ENCODE results near the gene ARHGEF37. TPM values are rescaled to one million over a fixed set of nuclear protein-coding genes. Genes with fewer than 3 reads are reported as not detected.

Gene ARHGEF37
- total RNA-seq, 1 donor from 2014 or later = 13.4 TPM

DNA sequence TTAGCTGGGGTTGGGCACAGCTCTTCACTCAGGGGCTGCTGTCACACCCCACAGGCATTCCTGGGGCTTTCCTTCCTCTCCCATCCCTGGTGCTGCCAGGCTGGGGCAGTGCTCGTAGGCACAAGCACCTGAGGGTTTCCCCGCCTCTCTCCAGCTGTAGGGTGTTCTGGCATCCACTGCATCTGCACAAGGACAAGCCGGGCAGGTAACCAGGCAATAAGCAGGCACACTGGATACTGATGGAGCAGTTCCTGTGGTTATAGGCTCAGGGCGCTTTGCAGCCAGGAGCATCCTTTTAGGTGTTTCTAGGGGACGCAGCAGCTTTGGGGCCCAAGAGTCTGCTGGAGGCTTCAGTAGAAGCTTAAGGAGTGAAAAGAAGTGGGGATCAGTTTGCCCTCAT is 56.8 kb downstream of the ARHGEF37 start:
- Histone ChIP-seq H3K27me3 (no peaks in the 10 kb centered on the region), H3K27ac (no peak overlapping the region), H3K9me3 (no peaks in the 10 kb centered on the region), H3K36me3 (no peaks in the 10 kb centered on the region), H3K4me3 (no peak overlapping the region), H3K4me1 (no peaks in the 10 kb centered on the region)
- intact Hi-C loops (cut with DNase I) = loop anchor here (5.0 kb wide), 1 partner anchor 354 kb away; no protein-coding TSS in a partner anchor
- DNase-seq (ENCODE audit: low spot score in 2 of 2) = no peak
- TF ChIP-seq, protein P1, sequence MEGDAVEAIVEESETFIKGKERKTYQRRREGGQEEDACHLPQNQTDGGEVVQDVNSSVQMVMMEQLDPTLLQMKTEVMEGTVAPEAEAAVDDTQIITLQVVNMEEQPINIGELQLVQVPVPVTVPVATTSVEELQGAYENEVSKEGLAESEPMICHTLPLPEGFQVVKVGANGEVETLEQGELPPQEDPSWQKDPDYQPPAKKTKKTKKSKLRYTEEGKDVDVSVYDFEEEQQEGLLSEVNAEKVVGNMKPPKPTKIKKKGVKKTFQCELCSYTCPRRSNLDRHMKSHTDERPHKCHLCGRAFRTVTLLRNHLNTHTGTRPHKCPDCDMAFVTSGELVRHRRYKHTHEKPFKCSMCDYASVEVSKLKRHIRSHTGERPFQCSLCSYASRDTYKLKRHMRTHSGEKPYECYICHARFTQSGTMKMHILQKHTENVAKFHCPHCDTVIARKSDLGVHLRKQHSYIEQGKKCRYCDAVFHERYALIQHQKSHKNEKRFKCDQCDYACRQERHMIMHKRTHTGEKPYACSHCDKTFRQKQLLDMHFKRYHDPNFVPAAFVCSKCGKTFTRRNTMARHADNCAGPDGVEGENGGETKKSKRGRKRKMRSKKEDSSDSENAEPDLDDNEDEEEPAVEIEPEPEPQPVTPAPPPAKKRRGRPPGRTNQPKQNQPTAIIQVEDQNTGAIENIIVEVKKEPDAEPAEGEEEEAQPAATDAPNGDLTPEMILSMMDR (IDR thresholded peaks at IDR 0.05) = no peak

DNA sequence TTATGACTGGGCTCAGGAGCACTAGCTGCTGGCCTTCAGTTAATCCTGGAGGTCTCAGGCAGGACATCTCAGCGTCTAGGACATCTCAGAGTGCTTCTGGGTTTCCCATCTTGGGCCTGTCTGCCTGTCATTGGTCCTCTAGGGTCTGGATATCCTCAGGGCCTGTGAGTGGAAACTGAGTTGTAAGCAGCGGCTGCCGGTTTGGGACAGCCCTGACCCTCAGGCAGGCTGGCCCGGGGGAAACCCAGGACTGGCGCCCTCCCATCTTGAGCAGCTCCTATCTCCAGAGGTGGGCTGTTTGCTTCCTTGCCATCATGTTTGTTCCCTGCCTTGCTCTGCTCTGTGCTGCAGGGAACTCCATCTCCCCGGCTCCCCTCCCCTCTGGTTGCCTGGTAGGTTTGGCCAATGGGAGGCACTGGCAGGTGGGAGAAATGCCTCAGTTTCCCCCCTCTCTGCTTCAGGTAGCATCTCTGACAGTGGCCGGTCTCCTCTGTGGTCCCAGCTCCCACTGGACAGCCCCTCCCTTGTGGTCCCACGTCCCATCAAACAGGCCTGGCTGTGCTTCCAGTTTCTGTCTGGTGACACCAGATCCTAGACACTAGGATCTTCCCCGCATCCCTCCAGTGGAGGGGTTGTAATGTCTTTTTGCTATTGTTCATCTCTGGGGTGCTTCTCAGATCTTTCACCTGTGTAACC is 57.4 kb downstream of the ARHGEF37 start:
- H3K27me3 ChIP-seq = no peaks in the 10 kb centered on the region
- peak in 1 of 2 donors; percentile 54 for DNase-seq (ENCODE audit: low spot score in 2 of 2)
- no peak overlapping the region for H3K27ac ChIP-seq
- no peaks in the 10 kb centered on the region for H3K9me3 ChIP-seq
- H3K4me1 ChIP-seq = no peaks in the 10 kb centered on the region
- no peak overlapping the region for H3K4me3 ChIP-seq
- no peaks in the 10 kb centered on the region for H3K36me3 ChIP-seq
- intact Hi-C loops (cut with DNase I) = loop anchor here (5.0 kb wide), 1 partner anchor 354 kb away; no protein-coding TSS in a partner anchor
- TF ChIP-seq, protein P1 (IDR thresholded peaks at IDR 0.05) = no peak

DNA sequence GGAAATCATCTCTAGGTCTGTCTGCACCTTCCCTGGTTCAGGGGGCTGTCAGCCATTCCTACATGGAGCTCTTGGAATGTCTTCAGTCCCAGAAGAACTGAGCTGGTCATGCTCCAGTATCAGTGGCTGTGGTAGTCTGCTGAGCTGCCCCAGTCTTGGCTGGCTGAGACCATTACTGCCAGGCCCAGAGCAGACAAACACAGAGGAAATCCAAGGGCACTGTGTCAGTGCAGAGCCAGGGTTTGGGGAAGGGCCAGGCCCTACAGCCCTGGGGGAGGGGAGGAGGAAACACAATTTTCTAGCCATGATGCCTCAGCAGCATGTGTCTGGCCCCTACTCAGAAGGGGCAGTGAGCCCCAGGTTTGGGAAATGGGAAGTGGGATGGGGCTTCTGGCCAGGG is 58.4 kb downstream of the ARHGEF37 start:
- TF ChIP-seq, protein P1 (IDR thresholded peaks at IDR 0.05) = no peak
- intact Hi-C loops (cut with DNase I) = loop anchor here (5.0 kb wide), 1 partner anchor 353 kb away; no protein-coding TSS in a partner anchor

DNA sequence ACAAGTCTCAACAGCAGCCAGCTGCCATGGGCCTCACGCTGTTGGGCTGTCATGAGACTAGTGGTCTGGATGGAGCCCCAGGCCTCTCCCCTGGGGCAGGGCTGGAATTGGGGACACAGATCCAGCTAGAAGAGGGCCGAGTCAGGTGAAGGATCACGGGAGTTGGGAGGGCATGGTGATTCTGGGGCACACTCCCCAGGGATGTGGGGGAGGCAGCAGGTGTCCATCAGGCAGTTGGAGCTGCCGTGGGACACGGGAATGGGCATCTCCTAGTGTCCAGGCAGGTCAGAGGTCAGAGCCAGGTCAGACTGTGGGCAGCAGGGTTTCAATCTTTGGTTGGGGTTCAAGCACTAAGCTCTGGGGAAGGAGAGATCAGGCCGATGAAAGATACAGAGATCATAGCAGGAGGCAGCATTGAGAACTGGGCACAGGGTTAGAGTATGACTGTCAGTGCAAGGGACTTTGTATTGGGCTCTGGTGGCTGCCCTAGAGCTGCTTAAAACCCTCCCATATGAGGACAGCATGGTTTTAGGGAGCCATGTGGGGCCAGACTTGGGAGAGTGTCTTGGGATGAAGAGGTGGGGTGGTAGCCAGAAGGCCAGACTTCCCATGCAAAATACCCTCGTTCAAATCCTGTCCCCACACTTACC is 59.2 kb downstream of the ARHGEF37 start:
- no peaks in the 10 kb centered on the region for H3K36me3 ChIP-seq
- TF ChIP-seq, protein P1 (IDR thresholded peaks at IDR 0.05) = no peak
- no peak overlapping the region for H3K27ac ChIP-seq
- H3K27me3 ChIP-seq = no peaks in the 10 kb centered on the region
- intact Hi-C loops (cut with DNase I) = no loop called here
- H3K4me3 ChIP-seq = no peak overlapping the region
- H3K9me3 ChIP-seq = no peaks in the 10 kb centered on the region
- H3K4me1 ChIP-seq = no peaks in the 10 kb centered on the region
- DNase-seq (ENCODE audit: low spot score in 2 of 2) = no peak

More for the DNA sequence above, 58.4 kb downstream of the ARHGEF37 start:
- no peaks in the 10 kb centered on the region for H3K9me3 ChIP-seq
- no peaks in the 10 kb centered on the region for H3K36me3 ChIP-seq
- no peak for DNase-seq (ENCODE audit: low spot score in 2 of 2)
- no peak overlapping the region for H3K4me3 ChIP-seq
- H3K4me1 ChIP-seq = no peaks in the 10 kb centered on the region
- H3K27ac ChIP-seq = no peak overlapping the region
- H3K27me3 ChIP-seq = no peaks in the 10 kb centered on the region

DNA sequence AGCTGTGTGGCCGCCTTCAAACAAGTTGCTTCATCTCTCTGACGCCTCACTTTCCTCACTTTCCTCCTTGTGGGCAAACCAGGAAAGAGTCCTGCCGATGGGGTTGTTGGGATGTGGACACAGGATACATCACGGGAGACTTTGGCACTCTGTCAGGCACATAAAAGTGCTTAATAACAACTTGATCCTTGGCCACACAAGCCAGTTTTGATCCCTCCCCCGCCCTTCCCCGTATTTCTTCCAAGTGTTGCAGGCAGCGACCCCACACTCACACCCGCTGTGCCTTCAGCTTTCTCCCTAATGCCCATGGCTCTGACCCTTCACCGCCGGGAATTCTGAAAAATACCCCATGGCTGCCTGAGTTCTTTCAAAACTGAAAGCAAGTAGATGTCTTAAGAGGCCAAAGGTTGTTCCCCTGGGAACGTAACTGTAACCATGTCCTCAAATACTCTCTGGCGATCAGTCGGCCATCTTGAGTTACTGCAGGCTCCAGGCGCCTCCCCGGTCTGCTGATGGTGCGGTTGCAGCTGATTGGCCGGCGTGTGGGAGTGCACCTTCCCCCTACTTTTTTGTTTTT is 59.8 kb downstream of the ARHGEF37 start:
- no peaks in the 10 kb centered on the region for H3K4me1 ChIP-seq
- H3K36me3 ChIP-seq = no peaks in the 10 kb centered on the region
- no peaks in the 10 kb centered on the region for H3K9me3 ChIP-seq
- H3K4me3 ChIP-seq = no peak overlapping the region
- no peaks in the 10 kb centered on the region for H3K27me3 ChIP-seq
- TF ChIP-seq, protein P1 (IDR thresholded peaks at IDR 0.05) = no peak
- DNase-seq (ENCODE audit: low spot score in 2 of 2) = no peak
- no peak overlapping the region for H3K27ac ChIP-seq
- intact Hi-C loops (cut with DNase I) = no loop called here

Data from ascending aorta (tissue), 2 donors.